Right atrium auricular region (tissue), 2 donors: Measurements from ENCODE around the gene ANKRD13D. TPM values are rescaled to one million over a fixed set of nuclear protein-coding genes. Genes with fewer than 3 reads are reported as not detected.

Experiments
- DNase-seq: peaks from one replicate; pipeline ENCODE4 v3.0.0-alpha.2; 2019; ENCODE audit warnings: low spot score
- H3K27ac ChIP-seq, 2 donors: fragments of 200-600 bp; sonication (generic); 1 replicate in 1 of 2; 2 replicates in 1 of 2; pipeline ENCODE4 v1.5.1; 2016 to 2019
- H3K27me3 ChIP-seq, 2 donors: fragments of 200-600 bp; sonication (generic); one replicate each; pipeline versions ENCODE4 v1.5.1 to v1.6.0; 2017 to 2019
- H3K36me3 ChIP-seq: fragments of 200-600 bp; sonication (generic); one replicate; pipeline ENCODE4 v1.5.1; 2016
- H3K4me1 ChIP-seq, 2 donors: fragments of 200-600 bp; sonication (generic); one replicate each; pipeline versions ENCODE4 v1.5.1 to v1.6.0; 2017 to 2019
- H3K4me3 ChIP-seq, 2 donors: fragments of 200-600 bp; sonication (generic); 1 replicate in 1 of 2; 2 replicates in 1 of 2; pipeline ENCODE4 v1.5.1; 2017 to 2019; ENCODE audit warnings: mild to moderate bottlenecking in 1 of 2, moderate library complexity in 1 of 2
- H3K9me3 ChIP-seq, 2 donors: fragments of 200-600 bp; sonication (generic); one replicate each; pipeline ENCODE4 v1.5.1; 2019
- CTCF ChIP-seq, 2 donors: fragments of 200-600 bp; sonication (generic); IDR thresholded peaks; one replicate each; pipeline ENCODE4 v1.5.1; 2019; ENCODE audit warnings: antibody characterized with exemption in 2 of 2
- total RNA-seq, 2 donors: library from RNA; depleted of rRNA; stranded (reverse); fragments of >200 nt; gene quantifications; one replicate each; pipeline ENCODE4 v1.1.0, GENCODE V29; 2016

The ANKRD13D gene
- total RNA-seq, 2 donors from 2014 or later: 14.1 to 14.9 TPM

GRCh38 chr11:67270256-67271204 is 18.6 kb upstream of the ANKRD13D start:
- no peaks in the 10 kb centered on the region for H3K27me3 ChIP-seq
- DNase-seq: no peak
- H3K9me3 ChIP-seq: no peaks in the 10 kb centered on the region
- no peak for TF ChIP-seq CTCF (IDR thresholded peaks at IDR 0.05)
- H3K4me3 ChIP-seq: peak overlapping the region in 1 of 2 donors; percentile 94
- peaks cover 4% of the 10 kb centered on the region for H3K36me3 ChIP-seq
- peak overlapping the region; percentile 59 to 73 for H3K27ac ChIP-seq
- H3K4me1 ChIP-seq: peaks cover 0 to 93% of the 10 kb centered on the region in 2 donors

GRCh38 chr11:67271205-67271540 is 17.9 kb upstream of the ANKRD13D start:
- Histone ChIP-seq H3K27ac (no peak overlapping the region), H3K4me1 (peaks cover 0 to 94% of the 10 kb centered on the region in 2 donors)
- TF ChIP-seq CTCF (IDR thresholded peaks at IDR 0.05): no peak

GRCh38 chr11:67271541-67272284 is 17.4 kb upstream of the ANKRD13D start:
- peaks cover 4% of the 10 kb centered on the region for H3K36me3 ChIP-seq
- TF ChIP-seq CTCF (IDR thresholded peaks at IDR 0.05): no peak
- H3K4me3 ChIP-seq: no peak overlapping the region

More at GRCh38 chr11:67271205-67271540, 17.9 kb upstream of the ANKRD13D start:
- peaks cover 4% of the 10 kb centered on the region for H3K36me3 ChIP-seq
- no peaks in the 10 kb centered on the region for H3K27me3 ChIP-seq
- DNase-seq: no peak
- no peaks in the 10 kb centered on the region for H3K9me3 ChIP-seq
- no peak overlapping the region for H3K4me3 ChIP-seq

GRCh38 chr11:67272327-67273259 is 16.5 kb upstream of the ANKRD13D start:
- Histone ChIP-seq H3K4me3 (no peak overlapping the region), H3K4me1 (peaks cover 0 to 100% of the 10 kb centered on the region in 2 donors), H3K36me3 (peaks cover 3% of the 10 kb centered on the region), H3K9me3 (no peaks in the 10 kb centered on the region), H3K27me3 (no peaks in the 10 kb centered on the region), H3K27ac (peak overlapping the region; percentile 79 to 84)
- TF ChIP-seq CTCF (IDR thresholded peaks at IDR 0.05): no peak
- no peak for DNase-seq

More at GRCh38 chr11:67271541-67272284, 17.4 kb upstream of the ANKRD13D start:
- Histone ChIP-seq H3K27me3 (no peaks in the 10 kb centered on the region), H3K9me3 (no peaks in the 10 kb centered on the region), H3K27ac (peak overlapping the region; percentile 52 to 79), H3K4me1 (peaks cover 0 to 99% of the 10 kb centered on the region in 2 donors)
- DNase-seq: no peak
